ENCODE data around the gene RSBN1L. TPM values are rescaled to one million over a fixed set of nuclear protein-coding genes. Genes with fewer than 3 reads are reported as not detected.

RSBN1L gene
- polyA plus RNA-seq, 1 of the 3 experiments (the other 2 are of a cell fraction): 6.5 TPM

DNA sequence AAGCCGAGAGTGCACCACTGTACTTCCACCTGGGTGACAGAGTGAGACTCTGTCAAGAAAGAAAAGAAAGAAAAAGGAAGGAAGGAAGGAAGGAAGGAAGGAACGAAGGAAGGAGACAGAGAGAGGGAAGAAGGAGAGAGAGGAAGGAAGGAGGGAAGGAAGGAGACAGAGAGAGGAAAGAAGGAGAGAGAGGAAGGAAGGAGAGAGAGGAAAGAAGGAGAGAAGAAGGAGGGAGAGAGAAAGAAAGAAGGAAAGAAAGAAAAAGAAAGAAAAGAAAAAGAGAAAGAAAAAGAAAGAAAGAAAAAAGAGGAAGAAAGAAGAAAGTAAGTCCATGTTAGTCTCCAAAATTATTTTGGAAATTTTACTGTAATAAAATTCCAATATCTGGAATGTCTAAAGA, 33.4 kb upstream of the RSBN1L start:
- POLR2A ChIA-PET: no interaction called here
- Histone ChIP-seq H3K4me1 (ENCODE audit: control insufficient read depth in 1 of 2, insufficient read depth in 2 of 2, low read depth in 1 of 2, low read length in 1 of 2) (no peaks in the 10 kb centered on the region), H3K9me3 (no peaks in the 10 kb centered on the region), H3K9me2 (no peaks in the 10 kb centered on the region), H3K27me3 (ENCODE audit: insufficient read depth) (no peaks in the 10 kb centered on the region), H3K4me2 (no peak overlapping the region), H3K9ac (no peak overlapping the region), H3K36me3 (replicated peaks in 1 of 2; ENCODE audit: control insufficient read depth in 1 of 2, insufficient read depth in 2 of 2, low read length in 1 of 2) (peaks cover 0 to 28% of the 10 kb centered on the region in 2 experiments), H3K4me3 (ENCODE audit: low read depth in 2 of 2, low read length in 1 of 2) (no peak overlapping the region), H3K79me2 (ENCODE audit: insufficient read depth) (no peaks in the 10 kb centered on the region), H3F3A (replicated peaks; ENCODE audit: insufficient read depth) (peaks cover 5% of the 10 kb centered on the region), H2AFZ (ENCODE audit: low read depth) (no peak overlapping the region), H3K27ac (ENCODE audit: low read depth in 2 of 2, low read length in 1 of 2) (no peak overlapping the region), H4K20me1 (ENCODE audit: insufficient read depth) (no peaks in the 10 kb centered on the region)
- TF ChIP-seq TAF1 (IDR thresholded peaks at IDR 0.05; ENCODE audit: borderline replicate concordance, low read depth, low read length): no peak
- no peak for TF ChIP-seq FOXJ3 (CRISPR knock-in tag; IDR thresholded peaks at IDR 0.05)
- no peak for TF ChIP-seq RXRA (IDR thresholded peaks at IDR 0.05; ENCODE audit: borderline replicate concordance, low read depth)
- no peak for TF ChIP-seq MXI1 (IDR thresholded peaks at IDR 0.05; ENCODE audit: low read depth, low read length)
- TF ChIP-seq EZH2phosphoT487 (IDR thresholded peaks at IDR 0.05; ENCODE audit: borderline replicate concordance, low read depth): no peak
- no peak for TF ChIP-seq MEF2A (IDR thresholded peaks at IDR 0.05; ENCODE audit: borderline replicate concordance, low read depth)
- no peak for TF ChIP-seq REST (IDR thresholded peaks at IDR 0.05; ENCODE audit: low read depth, low read length)
- no peak for TF ChIP-seq YY1 (IDR thresholded peaks at IDR 0.05; ENCODE audit: low read depth)
- no peak for TF ChIP-seq RFX5 (IDR thresholded peaks at IDR 0.05; ENCODE audit: low read length)
- TF ChIP-seq, protein P1, sequence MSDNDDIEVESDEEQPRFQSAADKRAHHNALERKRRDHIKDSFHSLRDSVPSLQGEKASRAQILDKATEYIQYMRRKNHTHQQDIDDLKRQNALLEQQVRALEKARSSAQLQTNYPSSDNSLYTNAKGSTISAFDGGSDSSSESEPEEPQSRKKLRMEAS (IDR thresholded peaks at IDR 0.05; ENCODE audit: low read depth): no peak
- TF ChIP-seq ELF1 (IDR thresholded peaks at IDR 0.05): no peak
- no peak for TF ChIP-seq PBX3 (IDR thresholded peaks at IDR 0.05)
- TF ChIP-seq, protein P2, sequence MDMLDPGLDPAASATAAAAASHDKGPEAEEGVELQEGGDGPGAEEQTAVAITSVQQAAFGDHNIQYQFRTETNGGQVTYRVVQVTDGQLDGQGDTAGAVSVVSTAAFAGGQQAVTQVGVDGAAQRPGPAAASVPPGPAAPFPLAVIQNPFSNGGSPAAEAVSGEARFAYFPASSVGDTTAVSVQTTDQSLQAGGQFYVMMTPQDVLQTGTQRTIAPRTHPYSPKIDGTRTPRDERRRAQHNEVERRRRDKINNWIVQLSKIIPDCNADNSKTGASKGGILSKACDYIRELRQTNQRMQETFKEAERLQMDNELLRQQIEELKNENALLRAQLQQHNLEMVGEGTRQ (IDR thresholded peaks at IDR 0.05; ENCODE audit: borderline replicate concordance, low read depth, low read length): no peak
- TF ChIP-seq IRF3 (IDR thresholded peaks at IDR 0.05; ENCODE audit: low read depth, low read length): no peak
- 95% methylated on average over 2 of the region's 2 CpGs for WGBS (ENCODE audit: low lambda C conversion rate)
- no peak for DNase-seq
- CTCF ChIA-PET: interaction anchor here (1.6 to 5.8 kb wide), 2 partner anchors 11 to 16 kb away, joined by 4 to 32 read pairs; no protein-coding TSS in a partner anchor
